Stimulated activated CD4-positive, alpha-beta T cell treated with anti-CD3 and anti-CD28 coated beads, Interleukin-12 subunit alpha, Interleukin-12 subunit beta, amount 100 ng/mL, for 4 hours (primary cell): ENCODE measurements around the gene ZNF300.
"Not testable (repeated sequence)": the region's sequence is repeated elsewhere in the genome, so short reads cannot be mapped to it uniquely, and the experiment has no call there.

Experiments
- DNase-seq: peaks from one replicate; pipeline ENCODE4 v3.0.0-alpha.2; 2020

Gene ZNF300

GRCh38 chr5:150845185-150845859 lies 59.5 kb downstream of the ZNF300 start:
- DNase-seq, result not testable (repeated sequence)
